NT2/D1 (cell line): ENCODE data around the gene ENTREP1.

Experiments
- YY1 ChIP-seq: IDR thresholded peaks from 2 replicates; pipeline ENCODE4 v1.6.1; 2011; ENCODE audit not compliant: insufficient read length, insufficient read depth
- ZNF274 ChIP-seq: IDR thresholded peaks from 2 replicates; pipeline ENCODE4 v1.6.1; 2011; ENCODE audit warnings: mild to moderate bottlenecking, low read depth, low read length

DNA sequence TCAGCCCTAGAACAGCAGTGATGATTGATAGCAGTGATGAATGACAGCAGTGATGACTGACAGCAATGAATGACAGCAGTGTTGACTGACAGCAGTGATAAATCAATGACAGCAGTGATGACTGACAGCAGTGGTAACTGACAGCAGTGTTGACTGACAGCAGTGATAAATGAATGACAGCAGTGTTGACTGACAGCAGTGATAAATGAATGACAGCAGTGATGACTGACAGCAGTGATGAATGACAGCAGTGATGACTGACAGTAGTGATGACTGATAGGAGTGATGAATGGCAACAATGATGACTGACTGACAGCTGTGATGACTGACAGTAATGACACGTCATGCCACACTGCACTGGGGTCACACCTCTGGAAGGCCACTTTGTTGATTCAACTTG, 106.8 kb downstream of the ENTREP1 start:
- TF ChIP-seq ZNF274 (no peak), YY1 (no peak)
